HG03520 (cell line): Measurements from ENCODE around the gene PNPLA1.

Experiments used
- ATAC-seq: cut with Tn5 transposase; IDR thresholded peaks from one replicate; pipeline ENCODE4 v1.9.1; 2021; ENCODE audit warnings: mild to moderate bottlenecking, moderate library complexity; ENCODE audit not compliant: unreplicated experiment

The PNPLA1 gene

GRCh38 chr6:36355819-36356218 lies 86.0 kb downstream of the PNPLA1 start:
- ATAC-seq, result no peak

DNA sequence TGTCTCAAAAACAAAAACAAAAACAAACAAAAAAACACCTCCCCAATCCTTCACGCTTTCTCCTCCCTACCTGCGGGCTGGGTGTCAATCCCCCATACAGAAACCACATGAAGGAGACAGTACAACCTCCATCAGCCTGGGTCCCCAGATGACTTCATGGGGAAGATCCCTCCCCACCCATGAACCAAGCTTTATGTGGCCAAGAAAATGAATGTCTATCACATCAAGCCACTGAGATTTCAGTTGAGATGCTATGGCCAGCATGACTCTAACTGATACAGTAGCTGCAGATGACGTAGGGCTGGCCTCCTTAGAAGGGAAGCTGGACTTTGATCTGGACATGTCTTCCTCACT lies 88.0 kb downstream of the PNPLA1 start:
- no peak for ATAC-seq
